Activated CD4-positive, alpha-beta T cell treated with anti-CD3 and anti-CD28 coated beads for 48 hours (primary cell): ENCODE measurements around the gene ITPK1.

Experiments used
- DNase-seq: peaks from one replicate; pipeline ENCODE4 v3.0.0-alpha.2; 2020

The ITPK1 gene

GRCh38 chr14:92930737-92931602 is 184.8 kb downstream of the ITPK1 start:
- DNase-seq = no peak

GRCh38 chr14:92929689-92930608 is 185.8 kb downstream of the ITPK1 start:
- DNase-seq = no peak

- DNase-seq = no peak
These were observed 186.6 kb downstream of the ITPK1 start for GRCh38 chr14:92928961-92929688.

- DNase-seq = no peak
These were observed 187.5 kb downstream of the ITPK1 start for GRCh38 chr14:92928258-92928629.

- DNase-seq = no peak
These were observed 188.1 kb downstream of the ITPK1 start for GRCh38 chr14:92927349-92928257.

GRCh38 chr14:92926931-92927330 is 188.8 kb downstream of the ITPK1 start:
- no peak for DNase-seq

- no peak for DNase-seq
These were observed 189.4 kb downstream of the ITPK1 start for GRCh38 chr14:92926180-92926845.

- no peak for DNase-seq
These were observed 190.3 kb downstream of the ITPK1 start for GRCh38 chr14:92925446-92925845.

GRCh38 chr14:92924247-92924646 is 191.5 kb downstream of the ITPK1 start:
- DNase-seq = no peak

GRCh38 chr14:92923744-92924103 is 192.0 kb downstream of the ITPK1 start:
- DNase-seq = no peak

GRCh38 chr14:92922883-92923743 is 192.6 kb downstream of the ITPK1 start, which contains the start of gene CHGA:
Gene CHGA, plus strand, starts transcription at chr14:92923150. Its CDS starts 210 bp downstream, at chr14:92923360.
- peak; percentile 55 for DNase-seq

- DNase-seq = no peak
These were observed 193.5 kb downstream of the ITPK1 start for GRCh38 chr14:92922155-92922735.

- DNase-seq = no peak
These were observed 195.7 kb downstream of the ITPK1 start for GRCh38 chr14:92920001-92920400.

GRCh38 chr14:92917956-92918355 is 197.8 kb downstream of the ITPK1 start:
- no peak for DNase-seq

GRCh38 chr14:92917041-92917940 is 198.4 kb downstream of the ITPK1 start:
- no peak for DNase-seq

GRCh38 chr14:92916201-92916600 is 199.5 kb downstream of the ITPK1 start:
- DNase-seq = no peak

- DNase-seq = peak; percentile 62
These were observed 201.6 kb downstream of the ITPK1 start for GRCh38 chr14:92914087-92914656.

- DNase-seq = no peak
These were observed 208.3 kb downstream of the ITPK1 start for GRCh38 chr14:92907316-92907911.
